HG03280 (cell line): ENCODE data around the gene GAB4.
"Not testable (repeated sequence)": the region's sequence is repeated elsewhere in the genome, so short reads cannot be mapped to it uniquely, and the experiment has no call there.

Experiments
- ATAC-seq: cut with Tn5 transposase; IDR thresholded peaks from one replicate; pipeline ENCODE4 v1.9.1; 2021; ENCODE audit warnings: mild to moderate bottlenecking, moderate library complexity; ENCODE audit not compliant: unreplicated experiment

The GAB4 gene

DNA sequence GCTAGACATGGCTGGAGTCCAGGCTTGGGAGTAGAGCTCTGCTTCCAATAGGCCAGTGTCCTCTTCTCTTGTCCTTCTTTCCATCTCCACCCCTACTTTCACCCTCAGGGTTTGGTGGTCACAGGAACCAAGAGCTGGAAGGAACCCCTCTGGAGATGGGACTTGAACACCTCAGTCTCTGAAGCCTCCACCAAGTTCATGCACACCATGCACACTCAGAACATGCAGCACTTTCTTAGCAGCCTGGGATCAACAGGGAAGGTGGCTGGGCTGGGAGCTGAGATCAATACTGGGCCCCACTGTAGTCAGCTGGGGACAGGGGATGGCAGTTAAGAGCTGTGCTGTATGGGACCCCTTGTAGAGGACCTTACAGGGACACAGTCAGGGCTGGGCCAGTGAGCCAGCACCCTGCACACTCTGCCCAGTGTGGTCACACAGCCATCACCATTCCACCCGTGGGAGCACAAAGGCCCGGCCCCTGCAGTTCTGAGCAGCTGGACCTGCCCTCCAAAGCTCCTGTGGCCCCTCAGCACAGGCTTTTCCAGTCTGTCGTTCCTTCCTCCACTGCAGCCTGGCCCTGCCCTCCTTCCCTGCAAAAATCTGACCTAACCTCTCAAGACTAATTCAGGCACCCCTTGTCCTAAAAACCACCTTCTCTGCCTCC lies 47.7 kb downstream of the GAB4 start:
- ATAC-seq, result no peak

- no peak for ATAC-seq
Measured at GRCh38 chr22:16959345-16959930, 48.6 kb downstream of the GAB4 start.

DNA sequence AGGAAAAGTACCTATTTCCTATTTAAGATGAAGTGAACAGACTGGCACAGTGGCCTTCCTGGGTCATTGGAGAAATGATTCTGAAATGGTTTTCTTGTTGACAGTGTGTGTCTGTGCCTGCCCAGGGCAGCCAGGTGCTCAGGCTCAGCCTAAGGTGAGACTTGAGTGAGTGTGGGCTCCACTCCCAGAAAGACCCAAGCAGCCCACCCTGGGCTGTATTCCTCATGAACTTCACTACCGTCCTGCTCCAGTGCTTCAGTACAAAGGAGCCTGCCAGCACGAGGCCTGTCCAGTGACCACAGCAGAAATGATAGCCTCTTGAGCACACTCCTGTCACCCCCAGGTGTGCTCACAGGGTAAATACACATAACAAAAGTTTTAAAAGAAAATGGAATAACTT lies 49.5 kb downstream of the GAB4 start:
- ATAC-seq, result no peak

GRCh38 chr22:16957781-16958180 lies 50.2 kb downstream of the GAB4 start:
- ATAC-seq, result no peak

DNA sequence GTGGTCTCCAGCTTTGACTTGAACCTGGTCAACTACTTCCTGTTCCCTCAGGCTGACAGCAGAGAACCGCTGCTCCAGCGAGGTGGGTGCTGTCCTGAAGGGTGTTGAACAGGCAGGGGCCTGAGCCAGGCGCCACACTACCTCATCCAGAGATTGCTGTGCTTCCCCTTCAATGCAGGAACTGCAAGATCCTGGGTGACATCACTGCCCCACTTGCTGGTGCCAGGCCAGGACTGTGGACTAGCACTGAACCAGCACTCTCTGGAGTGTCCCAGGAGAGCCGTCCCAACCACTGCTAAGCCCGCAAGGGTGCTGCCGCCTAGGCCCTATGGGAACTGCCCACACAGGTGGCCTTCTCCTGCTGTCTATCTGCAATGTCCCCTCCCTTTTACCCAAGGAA lies 51.7 kb downstream of the GAB4 start:
- ATAC-seq, result no peak

DNA sequence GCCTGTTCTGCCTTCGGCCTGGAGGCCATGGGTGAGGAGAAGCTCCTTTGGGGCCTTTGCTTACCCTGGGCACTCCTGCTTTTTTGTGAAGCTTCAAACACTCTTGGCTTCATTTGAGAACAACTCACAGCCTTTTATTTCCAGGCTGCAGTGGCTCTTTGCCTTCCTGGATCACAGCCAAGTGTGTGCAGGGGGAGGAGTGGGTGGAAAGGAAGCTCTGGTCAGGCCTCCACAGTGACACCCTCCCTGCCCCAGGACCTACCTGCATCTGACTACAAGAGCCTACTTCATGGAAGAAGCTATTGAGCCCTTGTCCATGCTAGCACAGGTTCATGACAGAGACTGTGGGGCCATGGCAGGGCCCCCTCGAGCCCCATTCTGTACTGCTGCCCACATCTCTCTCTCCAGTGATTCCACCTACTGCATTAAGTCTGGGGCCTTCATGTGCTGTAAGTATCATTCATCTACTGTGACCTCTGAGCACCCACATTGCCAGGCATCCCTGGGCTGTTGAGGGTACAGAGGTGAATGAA lies 52.3 kb downstream of the GAB4 start:
- ATAC-seq, result no peak

DNA sequence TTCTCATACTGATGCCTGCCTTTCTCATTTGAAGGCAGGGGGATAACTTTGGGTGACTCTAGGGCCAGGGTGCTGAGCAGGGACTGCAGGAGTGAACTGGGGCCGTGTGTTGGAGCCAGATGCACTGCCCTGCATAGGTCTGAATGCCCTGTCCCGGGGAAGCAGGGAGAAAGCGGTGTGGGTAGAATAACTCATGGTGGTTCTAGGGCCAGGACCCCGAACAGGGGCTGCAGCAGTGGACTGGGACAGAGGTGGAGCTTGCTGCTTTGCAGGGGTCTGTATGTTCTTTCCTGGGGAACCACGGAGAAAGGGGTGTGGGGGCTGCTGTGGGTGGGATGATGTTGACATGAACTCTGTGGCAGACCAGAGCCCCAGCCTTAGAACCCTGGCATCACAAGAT lies 52.9 kb downstream of the GAB4 start:
- ATAC-seq, result no peak

DNA sequence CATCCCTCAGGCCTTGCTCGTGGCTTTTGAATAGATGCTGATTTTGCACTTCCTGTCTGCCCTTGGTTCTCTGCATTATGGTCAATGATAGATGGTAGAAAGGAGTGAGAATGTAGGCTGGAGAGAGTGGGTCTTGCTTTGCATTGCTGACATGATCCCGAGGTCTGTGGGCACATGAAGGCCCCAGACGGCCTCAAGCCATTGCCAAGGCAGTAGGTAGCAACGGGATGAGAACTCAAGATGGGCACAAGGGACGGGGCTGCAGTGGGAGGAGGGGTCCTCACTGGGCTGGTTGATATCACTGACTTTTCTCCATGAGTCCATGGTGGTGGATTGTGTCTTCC lies 54.0 kb downstream of the GAB4 start:
- ATAC-seq, result no peak

GRCh38 chr22:16953206-16954059 lies 54.6 kb downstream of the GAB4 start:
- ATAC-seq, result no peak

DNA sequence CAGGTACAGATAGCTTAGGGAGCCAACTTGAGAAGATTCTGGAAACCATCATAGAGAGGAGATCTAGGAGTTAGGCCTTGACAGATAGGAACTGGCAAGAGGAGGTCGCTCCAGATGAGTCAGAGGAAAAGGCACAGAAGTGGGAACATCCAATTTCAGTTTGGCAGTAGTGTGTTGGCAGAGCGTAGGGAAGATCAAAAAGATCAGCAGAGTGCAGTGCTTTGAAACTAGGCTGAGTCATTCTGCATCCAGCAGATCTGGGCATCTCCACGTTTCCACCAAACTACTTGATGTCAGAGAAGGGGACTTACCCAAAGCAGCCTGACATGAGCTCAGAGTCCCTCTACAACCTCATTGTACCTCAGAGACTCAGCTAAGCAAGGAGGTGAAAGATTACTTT lies 58.5 kb downstream of the GAB4 start:
- no peak for ATAC-seq

- ATAC-seq, result no peak
Measured at GRCh38 chr22:16937811-16938210, 70.2 kb downstream of the GAB4 start.

- not testable (repeated sequence) for ATAC-seq
Measured at GRCh38 chr22:16937209-16937608, 70.8 kb downstream of the GAB4 start.

DNA sequence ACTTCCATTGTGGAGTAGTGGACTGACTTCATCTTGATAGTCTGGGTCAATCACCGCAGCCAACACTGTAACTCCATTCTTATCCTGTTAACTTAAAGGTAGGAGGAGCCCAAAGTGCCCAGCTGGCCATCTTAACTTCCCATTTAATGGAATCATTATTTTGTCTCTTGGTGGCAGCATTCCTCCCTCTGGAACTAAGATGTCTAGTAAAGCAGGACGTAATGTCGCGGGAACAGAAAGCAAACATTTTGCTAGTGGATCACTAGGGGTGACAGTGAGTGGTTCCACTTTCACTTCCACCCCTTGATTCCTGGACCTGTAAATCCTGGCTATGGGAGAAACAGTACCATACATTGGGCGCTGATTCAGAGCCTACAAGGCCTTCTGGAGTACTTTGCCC lies 71.4 kb downstream of the GAB4 start:
- no peak for ATAC-seq

DNA sequence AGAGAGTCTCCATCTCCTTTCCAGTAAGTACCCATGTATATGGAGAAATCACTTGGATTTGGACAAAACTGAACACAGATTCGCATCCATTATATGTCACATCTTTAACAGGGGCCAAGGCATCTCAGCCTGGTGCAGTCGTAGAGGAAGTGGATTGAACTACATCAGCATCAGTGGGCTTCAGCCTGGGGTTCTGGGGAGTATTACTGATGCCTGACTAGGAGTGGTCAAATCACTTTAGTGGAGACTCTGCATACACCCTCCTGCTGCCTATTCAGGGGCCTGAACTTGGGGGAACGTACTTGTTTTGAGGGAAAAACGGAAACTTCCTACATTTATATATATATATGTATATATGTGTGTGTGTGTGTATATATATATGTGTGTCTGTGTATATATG lies 72.8 kb downstream of the GAB4 start:
- no peak for ATAC-seq

GRCh38 chr22:16933291-16934282 lies 74.4 kb downstream of the GAB4 start:
- no peak for ATAC-seq

GRCh38 chr22:16932577-16932976 lies 75.4 kb downstream of the GAB4 start:
- ATAC-seq, result no peak

DNA sequence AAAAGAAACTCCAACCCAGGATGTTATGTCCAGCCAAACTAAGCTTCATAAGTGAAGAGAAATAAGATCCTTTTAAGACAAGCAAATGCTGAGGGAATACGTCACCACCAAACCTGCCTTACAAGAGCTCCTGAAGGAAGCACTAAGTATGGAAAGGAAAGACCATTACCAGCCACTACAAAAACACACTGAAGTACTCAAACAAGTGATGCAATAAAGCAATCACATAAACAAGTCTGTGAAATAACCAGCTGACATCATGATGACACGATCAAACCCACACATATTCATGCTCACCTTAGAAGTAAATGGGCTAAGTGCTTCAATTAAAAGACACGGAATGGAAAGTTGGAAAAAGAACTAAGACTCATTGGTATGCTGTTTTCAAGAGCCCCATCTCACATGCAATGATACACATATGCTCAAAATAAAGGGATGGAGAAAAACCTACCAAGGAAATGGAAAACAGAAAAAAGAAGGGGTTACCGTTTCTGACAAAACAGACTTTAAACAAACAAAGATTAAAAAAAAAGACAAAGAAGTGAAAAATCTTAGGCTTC lies 82.5 kb downstream of the GAB4 start:
- no peak for ATAC-seq

GRCh38 chr22:16922706-16923105 lies 85.3 kb downstream of the GAB4 start:
- no peak for ATAC-seq

DNA sequence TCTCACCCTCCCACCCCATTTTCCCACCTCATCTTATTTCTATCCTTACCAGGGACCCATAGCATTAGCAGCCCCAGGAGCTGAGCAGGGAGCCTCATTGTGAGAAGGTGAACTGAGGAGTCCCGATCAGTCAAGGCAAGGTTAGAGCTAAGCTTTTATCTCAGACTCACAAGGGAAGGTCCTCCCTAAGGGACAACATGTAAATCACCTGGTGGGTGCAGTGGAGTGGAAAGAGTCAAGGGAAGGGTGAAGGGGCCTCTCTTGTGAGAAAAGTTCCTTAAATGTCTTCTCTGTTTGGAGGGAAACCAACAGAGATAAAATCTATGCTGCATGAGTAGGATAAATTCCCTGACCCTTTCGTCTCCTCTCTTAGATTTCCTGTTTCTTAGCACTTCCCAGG lies 85.9 kb downstream of the GAB4 start:
- no peak for ATAC-seq
